Measurements from ENCODE around the gene DZIP1L.

The DZIP1L gene

GRCh38 chr3:138030734-138031280, 84.6 kb downstream of the DZIP1L start:
- no peak for DNase-seq

GRCh38 chr3:138027821-138028220, 87.6 kb downstream of the DZIP1L start:
- DNase-seq: no peak

- no peak for DNase-seq
Measured at GRCh38 chr3:138025553-138025952, 89.9 kb downstream of the DZIP1L start.

GRCh38 chr3:138023754-138024153, 91.7 kb downstream of the DZIP1L start:
- DNase-seq: no peak

GRCh38 chr3:138019281-138020069, 95.9 kb downstream of the DZIP1L start:
- DNase-seq: no peak

- no peak for DNase-seq
Measured at GRCh38 chr3:138016065-138016464, 99.3 kb downstream of the DZIP1L start.

- no peak for DNase-seq
Measured at GRCh38 chr3:138012526-138012925, 102.9 kb downstream of the DZIP1L start.

Measured in NCI-H345 (cell line).